Measurements from ENCODE around the gene XIST. TPM values are rescaled to one million over a fixed set of nuclear protein-coding genes. Genes with fewer than 3 reads are reported as not detected.
"Not testable (repeated sequence)": the region's sequence is repeated elsewhere in the genome, so short reads cannot be mapped to it uniquely, and the experiment has no call there.

XIST gene
- total RNA-seq, 1 donor from 2014 or later: 0.46 TPM

GRCh38 chrX:73819864-73820558 lies 32.5 kb downstream of the XIST start:
- ATAC-seq; DNase-seq (ENCODE audit: missing footprints); intact Hi-C loops (cut with DNase I): not testable (repeated sequence)

- ATAC-seq (no peak), DNase-seq (ENCODE audit: missing footprints) (no peak)
- intact Hi-C loops (cut with DNase I): no loop called here
Observed at GRCh38 chrX:73818200-73819116, 34.1 kb downstream of the XIST start.

- DNase-seq (ENCODE audit: missing footprints) (no peak), ATAC-seq (no peak)
- intact Hi-C loops (cut with DNase I): no loop called here
Observed at GRCh38 chrX:73817393-73818199, 34.9 kb downstream of the XIST start.

- intact Hi-C loops (cut with DNase I): no loop called here
- DNase-seq (ENCODE audit: missing footprints) (no peak), ATAC-seq (no peak)
Observed at GRCh38 chrX:73812256-73812655, 40.3 kb downstream of the XIST start.

GRCh38 chrX:73804109-73804508 lies 48.4 kb downstream of the XIST start:
- ATAC-seq; intact Hi-C loops (cut with DNase I); DNase-seq (ENCODE audit: missing footprints): not testable (repeated sequence)

- ATAC-seq (no peak), DNase-seq (ENCODE audit: missing footprints) (no peak)
- intact Hi-C loops (cut with DNase I): no loop called here
Observed at GRCh38 chrX:73799888-73800287, 52.6 kb downstream of the XIST start.

- ATAC-seq; DNase-seq (ENCODE audit: missing footprints); intact Hi-C loops (cut with DNase I): not testable (repeated sequence)
Observed at GRCh38 chrX:73792511-73792910, 60.0 kb downstream of the XIST start.

GRCh38 chrX:73785493-73785892 lies 67.0 kb downstream of the XIST start:
- DNase-seq (ENCODE audit: missing footprints) (no peak), ATAC-seq (no peak)
- intact Hi-C loops (cut with DNase I): no loop called here

All from Right ventricle myocardium inferior (tissue), 1 donor.